Left ventricle myocardium superior (tissue), 1 donor: Measurements from ENCODE around the gene ACOT7. TPM values are rescaled to one million over a fixed set of nuclear protein-coding genes. Genes with fewer than 3 reads are reported as not detected.
"Not testable (repeated sequence)": the region's sequence is repeated elsewhere in the genome, so short reads cannot be mapped to it uniquely, and the experiment has no call there.

Experiments
- ATAC-seq: fragments of 200-7000 bp; cut with Tn5 transposase; one replicate; pipeline ENCODE4 v1.9.1; 2020; ENCODE audit warnings: mild to moderate bottlenecking, moderate library complexity
- DNase-seq: peaks from one replicate; pipeline ENCODE4 v3.0.0-alpha.2; 2020
- intact Hi-C: fragments of 100-400 bp; cut with micrococcal nuclease; formaldehyde crosslinking; loops from one replicate; pipeline ENCODE4 v1.11.0; 2022
- total RNA-seq: library from RNA; stranded (reverse); fragmentation: NEBNext Ultra II Directional; extraction: Animal tissue kit (Norgen Biotek cat#: 25700); gene quantifications from one replicate; pipeline ENCODE4 v1.2.1, GENCODE V29; 2021
- donor health status: DM: no; HTN: yes; CAD: no; lungs with severe emphysema.

Gene ACOT7
- total RNA-seq, 1 donor from 2014 or later: 7.8 TPM

DNA sequence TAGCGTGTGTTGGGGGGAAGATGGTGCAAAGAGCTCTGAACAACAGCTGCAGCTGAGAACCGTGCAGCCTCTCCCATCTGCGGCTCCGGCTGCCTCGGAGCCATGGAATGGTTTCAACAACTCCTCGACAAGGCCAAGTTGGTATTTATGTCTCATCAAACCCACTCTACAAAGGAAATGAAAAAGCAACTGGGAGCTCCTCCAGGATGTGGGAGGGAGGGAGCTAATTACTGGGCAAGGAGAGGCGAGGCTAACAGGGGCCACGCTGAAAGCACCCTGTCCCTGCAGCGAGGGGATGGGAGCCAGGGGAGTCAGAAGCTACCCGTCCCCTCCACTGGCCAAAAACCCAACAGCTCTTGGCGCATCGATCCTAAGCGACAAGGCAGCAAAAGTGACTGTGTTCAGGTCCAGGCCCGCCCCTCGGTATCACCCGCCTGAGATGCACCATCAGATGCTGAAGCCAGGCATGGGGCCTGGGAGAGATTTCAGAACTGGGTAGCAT lies 63.1 kb downstream of the ACOT7 start:
- ATAC-seq (peak; percentile 53), DNase-seq (no peak)
- intact Hi-C loops: no loop called here

DNA sequence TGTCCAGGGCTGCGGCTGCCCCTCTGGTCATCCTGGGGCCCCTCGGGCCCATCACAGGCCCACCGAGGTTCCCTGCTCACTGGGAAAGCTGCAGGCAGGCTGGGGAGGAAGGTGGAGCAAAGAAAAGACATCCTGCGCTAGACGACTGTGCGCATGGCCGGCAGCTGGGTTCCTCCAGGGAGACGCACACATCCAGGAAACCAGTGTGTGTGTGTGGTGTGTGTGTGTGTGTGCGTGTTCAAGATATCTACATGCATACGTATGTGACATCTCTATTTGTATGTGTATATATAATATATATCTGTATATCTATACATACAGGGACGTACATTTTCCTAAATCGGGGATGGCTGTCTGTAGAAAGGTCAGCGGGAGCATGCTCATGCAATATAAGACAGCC lies 63.7 kb downstream of the ACOT7 start:
- intact Hi-C loops: no loop called here
- peak; percentile 39 for ATAC-seq

GRCh38 chr1:6329396-6329795 lies 64.2 kb downstream of the ACOT7 start:
- no peak for ATAC-seq
- intact Hi-C loops: no loop called here
- DNase-seq: no peak

More for the DNA sequence above, 63.7 kb downstream of the ACOT7 start:
- no peak for DNase-seq

- intact Hi-C loops: no loop called here
- DNase-seq (no peak), ATAC-seq (no peak)
Measured at GRCh38 chr1:6328696-6329095, 64.9 kb downstream of the ACOT7 start.

GRCh38 chr1:6328091-6328490 lies 65.5 kb downstream of the ACOT7 start:
- intact Hi-C loops: no loop called here
- DNase-seq: no peak
- no peak for ATAC-seq

DNA sequence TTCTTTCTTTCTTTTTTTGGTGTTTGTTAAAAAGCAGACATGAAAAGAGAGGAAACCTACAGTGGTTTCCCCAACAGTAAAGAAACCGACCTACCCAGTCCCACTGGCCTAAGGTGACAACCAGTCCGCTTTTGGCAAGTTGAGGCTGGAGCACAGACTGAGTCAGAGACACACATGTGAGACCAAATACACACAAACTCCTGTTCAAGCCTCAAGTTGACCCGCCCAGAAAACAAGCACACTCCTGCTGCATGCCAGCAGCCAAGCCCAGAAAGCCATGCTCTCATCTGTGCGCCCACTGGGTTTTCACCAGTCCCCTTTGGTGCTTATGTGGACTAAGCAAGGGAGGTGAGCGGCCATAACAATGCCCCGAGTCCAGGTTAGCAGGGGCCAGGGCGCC lies 68.1 kb downstream of the ACOT7 start:
- intact Hi-C loops: no loop called here
- DNase-seq (no peak), ATAC-seq (no peak)

- DNase-seq: no peak
- intact Hi-C loops: no loop called here
- ATAC-seq: no peak
Measured at GRCh38 chr1:6322161-6322560, 71.4 kb downstream of the ACOT7 start.

DNA sequence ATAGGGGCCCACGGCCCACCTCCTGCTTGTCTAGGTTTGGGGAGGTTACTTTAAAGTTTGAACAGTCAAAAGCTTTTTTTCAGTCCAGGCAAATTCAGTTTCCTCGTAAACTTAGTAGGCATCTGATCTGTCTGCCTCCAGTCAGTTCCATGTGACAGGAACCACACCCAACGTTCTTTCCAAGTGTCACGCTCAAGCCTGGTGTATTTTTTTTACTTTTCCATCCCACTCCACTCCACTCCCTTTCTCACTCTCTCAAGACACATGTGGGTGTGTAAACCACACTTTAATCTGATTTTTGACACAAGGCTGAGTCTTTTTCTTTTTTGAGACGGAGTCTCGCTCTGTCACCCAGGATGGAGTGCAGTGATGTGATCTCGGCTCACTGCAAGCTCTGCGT lies 72.4 kb downstream of the ACOT7 start:
- ATAC-seq (no peak), DNase-seq (no peak)
- intact Hi-C loops: no loop called here

DNA sequence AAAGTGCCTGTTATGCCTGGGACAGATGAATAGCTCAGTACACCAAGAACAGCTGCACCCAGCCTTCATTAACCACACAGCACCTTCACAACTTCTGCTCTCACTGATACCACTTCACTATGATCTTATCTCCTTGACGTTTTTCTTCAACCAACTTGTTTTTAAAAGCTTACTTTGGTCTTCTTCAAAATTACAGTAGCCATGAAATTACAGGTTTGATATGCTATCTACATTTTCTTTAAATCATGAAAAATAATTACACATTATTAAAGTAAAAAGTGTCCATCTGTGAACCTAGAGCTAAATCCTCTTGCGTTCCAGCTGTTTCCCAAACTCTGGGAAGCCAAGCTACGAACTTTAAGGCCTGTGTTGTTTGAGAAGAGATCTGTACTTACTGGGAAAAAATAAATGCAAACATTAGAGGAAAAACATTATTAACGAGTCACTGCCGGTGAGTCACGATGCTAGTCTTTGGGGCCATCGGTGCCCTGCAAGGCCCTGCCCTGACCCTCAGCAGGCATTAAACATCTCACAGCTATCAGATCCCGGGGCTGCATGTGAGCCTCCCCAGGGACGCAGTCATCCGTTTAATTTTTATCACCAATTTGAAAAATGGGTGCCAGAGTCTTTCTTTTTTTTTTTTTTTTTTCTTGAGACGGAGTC lies 76.3 kb downstream of the ACOT7 start:
- intact Hi-C loops: no loop called here
- no peak for ATAC-seq
- DNase-seq: no peak

GRCh38 chr1:6316240-6317097 lies 77.1 kb downstream of the ACOT7 start:
- ATAC-seq (no peak), DNase-seq (no peak)
- intact Hi-C loops: no loop called here

DNA sequence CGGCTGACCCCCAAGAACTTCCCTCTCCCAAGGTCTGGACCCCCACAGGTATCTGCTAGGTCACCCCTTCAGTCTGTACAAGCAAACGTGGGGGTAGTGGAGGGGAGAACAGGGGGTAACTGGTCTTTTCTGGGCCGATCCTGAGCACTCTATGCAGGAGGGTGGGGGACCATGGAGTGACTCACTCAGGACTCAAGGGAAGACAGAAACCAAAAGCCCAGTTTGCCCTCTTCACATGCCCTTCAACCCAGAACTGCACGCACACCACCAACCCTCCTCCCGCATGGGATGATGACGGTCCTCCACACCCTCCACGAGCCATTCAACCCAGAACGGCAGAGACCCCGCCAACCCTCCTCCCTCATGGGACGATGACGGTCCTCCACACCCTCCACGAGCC lies 79.1 kb downstream of the ACOT7 start:
- ATAC-seq (no peak), DNase-seq (no peak)
- intact Hi-C loops: no loop called here

GRCh38 chr1:6313393-6314200 lies 80.0 kb downstream of the ACOT7 start:
- intact Hi-C loops: no loop called here
- ATAC-seq (no peak), DNase-seq (no peak)

- DNase-seq: no peak
- intact Hi-C loops: no loop called here
- no peak for ATAC-seq
Measured at GRCh38 chr1:6310116-6310848, 83.3 kb downstream of the ACOT7 start.

GRCh38 chr1:6309564-6309963 lies 84.0 kb downstream of the ACOT7 start:
- ATAC-seq (no peak), DNase-seq (no peak)
- intact Hi-C loops: no loop called here

GRCh38 chr1:6308449-6308848 lies 85.1 kb downstream of the ACOT7 start:
- ATAC-seq (no peak), DNase-seq (no peak)
- intact Hi-C loops: no loop called here

DNA sequence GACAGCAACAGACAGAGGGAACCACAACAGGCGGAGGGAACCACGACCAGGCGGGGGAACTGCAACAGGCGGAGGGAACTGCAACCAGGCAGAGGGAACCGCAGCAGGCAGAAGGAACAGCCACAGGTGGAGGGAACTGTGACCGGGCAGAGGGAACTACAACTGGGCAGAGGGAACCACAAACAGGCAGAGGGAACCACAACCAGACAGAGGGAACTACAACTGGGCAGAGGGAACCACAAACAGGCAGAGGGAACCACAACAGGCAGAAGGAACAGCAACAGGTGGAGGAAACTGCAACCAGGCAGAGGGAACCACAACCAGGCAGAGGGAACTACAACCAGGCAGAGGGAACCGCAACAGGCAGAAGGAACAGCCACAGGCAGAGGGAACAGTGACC lies 85.9 kb downstream of the ACOT7 start:
- DNase-seq, intact Hi-C loops, ATAC-seq: not testable (repeated sequence)

DNA sequence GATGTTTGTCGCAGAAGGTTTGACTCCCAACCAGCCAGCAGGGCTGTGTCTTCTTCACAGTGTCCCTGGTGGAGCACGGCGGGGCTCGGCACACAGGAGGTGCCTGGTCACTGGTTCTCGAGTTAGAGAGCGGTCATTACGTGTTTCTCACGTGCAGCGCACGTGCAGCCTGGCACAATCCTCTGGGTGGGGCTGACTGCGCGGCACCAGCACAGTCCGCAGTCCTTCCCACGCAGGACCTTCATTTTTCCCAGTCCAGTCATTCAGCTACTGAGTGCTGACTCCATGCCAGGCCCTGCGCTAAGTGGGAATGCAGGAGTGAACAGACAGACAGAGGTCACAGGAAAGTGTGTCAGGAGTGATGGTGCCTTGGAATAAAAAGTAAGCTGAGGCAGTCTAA lies 86.5 kb downstream of the ACOT7 start:
- ATAC-seq (no peak), DNase-seq (no peak)
- intact Hi-C loops: no loop called here

- ATAC-seq (no peak), DNase-seq (no peak)
- intact Hi-C loops: no loop called here
Measured at GRCh38 chr1:6303397-6304012, 90.1 kb downstream of the ACOT7 start.

GRCh38 chr1:6302568-6302967 lies 91.0 kb downstream of the ACOT7 start:
- ATAC-seq: peak; percentile 27
- intact Hi-C loops: no loop called here

More at GRCh38 chr1:6302568-6302967, 91.0 kb downstream of the ACOT7 start:
- no peak for DNase-seq
